Natural killer cell (primary cell): ENCODE measurements around the gene ATF7. TPM values are rescaled to one million over a fixed set of nuclear protein-coding genes. Genes with fewer than 3 reads are reported as not detected.

Experiments used
- ATAC-seq, 3 donors: fragments of 150-1000 bp in 2 of 3; fragments of 200-7000 bp in 1 of 3; cut with Tn5 transposase; 1 replicate in 1 of 3; 2 replicates in 2 of 3; pipeline ENCODE4 v1.10.0; 2021; ENCODE audit warnings: mild to moderate bottlenecking in 2 of 3, moderate library complexity in 2 of 3
- DNase-seq, 2 donors: peaks; one replicate each; pipeline versions ENCODE4 v3.0.0 to v3.0.0-alpha.2; 2013 to 2021; ENCODE audit warnings: mixed read lengths in 1 of 2
- H3K27ac ChIP-seq: one replicate; pipeline ENCODE4 v1.5.1; 2013; ENCODE audit warnings: mild to moderate bottlenecking, low read length
- H3K27me3 ChIP-seq: one replicate; pipeline ENCODE4 v1.6.1; 2013; ENCODE audit warnings: low read length; ENCODE audit not compliant: control insufficient read depth, insufficient read depth
- H3K36me3 ChIP-seq: one replicate; pipeline ENCODE4 v1.6.1; 2013; ENCODE audit warnings: low read length; ENCODE audit not compliant: control insufficient read depth, insufficient read depth
- H3K4me1 ChIP-seq: one replicate; pipeline ENCODE4 v1.6.1; 2013; ENCODE audit warnings: low read length; ENCODE audit not compliant: control insufficient read depth, insufficient read depth
- H3K4me3 ChIP-seq: one replicate; pipeline ENCODE4 v1.5.1; 2013; ENCODE audit warnings: low read length
- H3K9me3 ChIP-seq: one replicate; pipeline ENCODE4 v1.6.1; 2013; ENCODE audit warnings: low read length; ENCODE audit not compliant: control insufficient read depth, insufficient read depth
- H3K27ac Mint-ChIP-seq, 2 donors: one replicate each; pipeline ENCODE4 v1.8.0; 2022; ENCODE audit warnings: mild to moderate bottlenecking in 2 of 2, mixed read lengths in 2 of 2, moderate library complexity in 1 of 2
- H3K27me3 Mint-ChIP-seq, 2 donors: one replicate each; pipeline ENCODE4 v1.8.0; 2022; ENCODE audit warnings: low read depth in 2 of 2, mixed read lengths in 2 of 2
- H3K36me3 Mint-ChIP-seq: one replicate; pipeline ENCODE4 v1.8.0; 2022; ENCODE audit warnings: mixed read lengths
- H3K4me1 Mint-ChIP-seq, 2 donors: one replicate each; pipeline ENCODE4 v1.8.0; 2022; ENCODE audit warnings: mixed read lengths in 2 of 2
- H3K4me3 Mint-ChIP-seq: one replicate; pipeline ENCODE4 v1.8.0; 2022; ENCODE audit warnings: mild to moderate bottlenecking, moderate library complexity, mixed read lengths
- H3K9me3 Mint-ChIP-seq, 2 donors: one replicate each; pipeline ENCODE4 v1.8.0; 2022; ENCODE audit warnings: mixed read lengths in 2 of 2
- CTCF ChIP-seq: fragments of 200-600 bp; IDR thresholded peaks from one replicate; pipeline ENCODE4 v1.8.0; 2022; ENCODE audit warnings: antibody characterized with exemption
- WGBS: methylation state at CpG from one replicate; pipeline ENCODE4 v1.1.7; 2013; ENCODE audit warnings: missing lambda C conversion rate; ENCODE audit not compliant: insufficient coverage; 5-methylcytosine and 5-hydroxymethylcytosine counted together
- intact Hi-C: fragments of 100-400 bp; cut with micrococcal nuclease; formaldehyde crosslinking; loops from one replicate; pipeline ENCODE4 v1.14.2; 2022
- total RNA-seq, 4 donors: library from RNA; stranded (reverse); fragments of 120-200 nt in 1 of 4; gene quantifications; one replicate each; pipeline versions ENCODE4 v1.2.3 to v1.2.4, GENCODE V29; 2013 to 2022

Gene ATF7
- total RNA-seq, 3 donors from 2014 or later (not counting 1 experiment from before 2014, with no cell fraction given): 32.3 to 42.3 (median 34.9) TPM

- H3K36me3 Mint-ChIP-seq: no peaks in the 10 kb centered on the region
- no peaks in the 10 kb centered on the region for H3K27me3 ChIP-seq
- no peak overlapping the region for H3K27ac ChIP-seq
- H3K4me1 Mint-ChIP-seq: peaks cover 44 to 55% of the 10 kb centered on the region in 2 donors
- DNase-seq (no peak), ATAC-seq (no peak)
- H3K4me3 Mint-ChIP-seq: no peak overlapping the region
- H3K27me3 Mint-ChIP-seq: no peaks in the 10 kb centered on the region
- TF ChIP-seq CTCF: no peak
- H3K9me3 ChIP-seq: no peaks in the 10 kb centered on the region
- peak overlapping the region in 1 of 2 donors; percentile 65 for H3K27ac Mint-ChIP-seq
- intact Hi-C loops: no loop called here
- WGBS: 61% methylated on average over 8 of the region's 8 CpGs
- H3K4me3 ChIP-seq: no peak overlapping the region
- H3K9me3 Mint-ChIP-seq: no peaks in the 10 kb centered on the region
- H3K36me3 ChIP-seq: no peaks in the 10 kb centered on the region
- no peaks in the 10 kb centered on the region for H3K4me1 ChIP-seq
Measured at GRCh38 chr12:53572134-53572758, 53.9 kb downstream of the ATF7 start.

GRCh38 chr12:53571295-53571694 is 54.9 kb downstream of the ATF7 start:
- no peak for TF ChIP-seq CTCF
- no peaks in the 10 kb centered on the region for H3K27me3 ChIP-seq
- Mint-ChIP-seq H3K27me3 (no peaks in the 10 kb centered on the region), H3K4me3 (no peak overlapping the region), H3K36me3 (no peaks in the 10 kb centered on the region), H3K4me1 (peaks cover 41 to 48% of the 10 kb centered on the region in 2 donors), H3K9me3 (no peaks in the 10 kb centered on the region), H3K27ac (no peak overlapping the region)
- H3K27ac ChIP-seq: no peak overlapping the region
- ATAC-seq: no peak
- H3K36me3 ChIP-seq: no peaks in the 10 kb centered on the region
- intact Hi-C loops: no loop called here
- no peak overlapping the region for H3K4me3 ChIP-seq
- no peak for DNase-seq
- H3K9me3 ChIP-seq: no peaks in the 10 kb centered on the region
- H3K4me1 ChIP-seq: no peaks in the 10 kb centered on the region
- 40% methylated on average over 1 of the region's 2 CpGs for WGBS

- ATAC-seq: no peak
- 100% methylated on average over 2 of the region's 2 CpGs for WGBS
Measured at GRCh38 chr12:53568809-53569557, 57.2 kb downstream of the ATF7 start.

More at GRCh38 chr12:53568809-53569557, 57.2 kb downstream of the ATF7 start:
- no peaks in the 10 kb centered on the region for H3K9me3 Mint-ChIP-seq
- Histone ChIP-seq H3K4me3 (no peak overlapping the region), H3K9me3 (no peaks in the 10 kb centered on the region), H3K36me3 (no peaks in the 10 kb centered on the region), H3K27ac (no peak overlapping the region), H3K27me3 (no peaks in the 10 kb centered on the region), H3K4me1 (peaks cover 3% of the 10 kb centered on the region)
- no peak for DNase-seq
- intact Hi-C loops: no loop called here
- peak overlapping the region in 1 of 2 donors; percentile 37 for H3K27ac Mint-ChIP-seq
- H3K4me1 Mint-ChIP-seq: peaks cover 46 to 49% of the 10 kb centered on the region in 2 donors
- H3K27me3 Mint-ChIP-seq: no peaks in the 10 kb centered on the region
- no peak overlapping the region for H3K4me3 Mint-ChIP-seq
- no peak for TF ChIP-seq CTCF
- H3K36me3 Mint-ChIP-seq: no peaks in the 10 kb centered on the region
